PC-9 (cell line): ENCODE results near the gene TRIM6. TPM values are rescaled to one million over a fixed set of nuclear protein-coding genes. Genes with fewer than 3 reads are reported as not detected.

Experiments
- BruUV-seq: library from RNA; stranded (reverse); fragments of 400-500 nt; replicated peaks from 2 replicates; lab custom pipeline; 2021; lab: Mats Ljungman, UMichigan
- CTCF ChIA-PET: fragments of 300-600 bp; sonication (Branson Sonifier 250); formaldehyde crosslinking; loops from one replicate; lab custom pipeline; 2022; ENCODE audit warnings: antibody characterized with exemption; lab: Charles Lee
- POLR2A ChIA-PET: fragments of 300-600 bp; sonication (Branson Sonifier 250); formaldehyde crosslinking; loops from one replicate; lab custom pipeline; 2022; ENCODE audit warnings: antibody characterized with exemption; ENCODE audit not compliant: unreplicated experiment; lab: Charles Lee
- DNase-seq, 2 experiments: peaks; one replicate each; pipeline versions ENCODE4 v3.0.0 to v3.0.0-alpha.2; 2015 to 2022; ENCODE audit warnings: mixed read lengths in 1 of 2
- H2AFZ ChIP-seq: fragments of 200-600 bp; sonication (generic); 2 replicates; pipeline ENCODE4 v1.8.1; 2017; ENCODE audit warnings: antibody characterized with exemption
- H3F3A ChIP-seq: fragments of 200-600 bp; sonication (generic); 2 replicates; pipeline ENCODE4 v1.8.1; 2017; ENCODE audit warnings: antibody characterized with exemption, mild to moderate bottlenecking, low read depth; ENCODE audit not compliant: insufficient read depth
- H3K27ac ChIP-seq: fragments of 200-600 bp; sonication (generic); 2 replicates; pipeline ENCODE4 v1.6.1; 2016; ENCODE audit warnings: mixed run types
- H3K27me3 ChIP-seq: fragments of 200-600 bp; sonication (generic); 2 replicates; pipeline ENCODE4 v1.6.1; 2016; ENCODE audit warnings: low read depth, mixed run types; ENCODE audit not compliant: insufficient read depth
- H3K36me3 ChIP-seq: fragments of 200-600 bp; sonication (generic); 2 replicates; pipeline ENCODE4 v1.6.1; 2016; ENCODE audit warnings: low read depth, mixed run types
- H3K4me1 ChIP-seq: fragments of 200-600 bp; sonication (generic); replicated peaks from 2 replicates; pipeline ENCODE4 v1.6.1; 2016; ENCODE audit warnings: mixed run types; ENCODE audit not compliant: insufficient read depth
- H3K4me2 ChIP-seq: fragments of 200-600 bp; sonication (generic); 2 replicates; pipeline ENCODE4 v1.6.1; 2017; ENCODE audit warnings: mixed run types
- H3K4me3 ChIP-seq: fragments of 200-600 bp; sonication (generic); 2 replicates; pipeline ENCODE4 v1.6.1; 2016; ENCODE audit warnings: mixed run types
- H3K79me2 ChIP-seq: fragments of 200-600 bp; sonication (generic); 2 replicates; pipeline ENCODE4 v1.6.1; 2017; ENCODE audit warnings: low read depth, mixed run types
- H3K9me2 ChIP-seq: fragments of 200-600 bp; sonication (generic); 2 replicates; pipeline ENCODE4 v1.8.1; 2017; ENCODE audit warnings: mild to moderate bottlenecking; ENCODE audit not compliant: insufficient read depth
- H3K9me3 ChIP-seq: fragments of 200-600 bp; sonication (generic); 2 replicates; pipeline ENCODE4 v1.8.1; 2016; ENCODE audit warnings: low read depth; ENCODE audit not compliant: insufficient read depth
- H4K20me1 ChIP-seq: fragments of 200-600 bp; sonication (generic); 2 replicates; pipeline ENCODE4 v1.8.1; 2017; ENCODE audit not compliant: insufficient read depth
- CTCF ChIP-seq: fragments of 200-600 bp; sonication (generic); conservative IDR thresholded peaks from 2 replicates; pipeline ENCODE4 v1.6.1; 2017; ENCODE audit warnings: mixed run types, antibody characterized with exemption, mild to moderate bottlenecking, moderate library complexity
- EZH2 ChIP-seq: fragments of 200-600 bp; sonication (generic); IDR thresholded peaks from 2 replicates; pipeline ENCODE4 v1.8.0; 2017; ENCODE audit warnings: antibody characterized with exemption, low read depth
- intact Hi-C: fragments of 100-400 bp; cut with micrococcal nuclease; formaldehyde crosslinking; loops from one replicate; pipeline ENCODE4 v1.10.0; 2022; ENCODE audit not compliant: unreplicated experiment
- total RNA-seq: library from RNA; stranded (reverse); gene quantifications from 2 replicates; pipeline ENCODE4 v1.2.3, GENCODE V29; 2021

Gene TRIM6
- total RNA-seq, 1 experiment from 2014 or later = 3.9 TPM

- Histone ChIP-seq H3F3A (no peaks in the 10 kb centered on the region), H3K4me2 (no peak overlapping the region), H3K36me3 (no peaks in the 10 kb centered on the region), H3K4me3 (no peak overlapping the region), H3K9me2 (no peaks in the 10 kb centered on the region), H3K27ac (no peak overlapping the region), H4K20me1 (no peaks in the 10 kb centered on the region), H3K9me3 (no peaks in the 10 kb centered on the region), H3K79me2 (no peaks in the 10 kb centered on the region), H3K27me3 (no peaks in the 10 kb centered on the region), H3K4me1 (no peaks in the 10 kb centered on the region), H2AFZ (no peak overlapping the region)
- DNase-seq = no peak
- intact Hi-C loops = no loop called here
- BruUV-seq = no TSS peak
- ChIA-PET POLR2A (no interaction called here), CTCF (no interaction called here)
- TF ChIP-seq CTCF (no peak), EZH2 (no peak)
Observed at GRCh38 chr11:5631969-5632635, 35.7 kb downstream of the TRIM6 start.

- no peak overlapping the region for H3K4me3 ChIP-seq
- no peak for DNase-seq
- no peaks in the 10 kb centered on the region for H3K9me2 ChIP-seq
- no peaks in the 10 kb centered on the region for H4K20me1 ChIP-seq
- intact Hi-C loops = no loop called here
- CTCF ChIA-PET = no interaction called here
- H3F3A ChIP-seq = no peaks in the 10 kb centered on the region
- POLR2A ChIA-PET = no interaction called here
- no peaks in the 10 kb centered on the region for H3K79me2 ChIP-seq
- no peak overlapping the region for H3K27ac ChIP-seq
- H3K4me2 ChIP-seq = no peak overlapping the region
- H3K9me3 ChIP-seq = no peaks in the 10 kb centered on the region
- no peaks in the 10 kb centered on the region for H3K4me1 ChIP-seq
- no peak overlapping the region for H2AFZ ChIP-seq
- TF ChIP-seq EZH2 (no peak), CTCF (no peak)
- H3K27me3 ChIP-seq = no peaks in the 10 kb centered on the region
- H3K36me3 ChIP-seq = no peaks in the 10 kb centered on the region
- BruUV-seq = no TSS peak
Observed at GRCh38 chr11:5639953-5640352, 43.5 kb downstream of the TRIM6 start.

GRCh38 chr11:5643585-5643984, 47.1 kb downstream of the TRIM6 start:
- TF ChIP-seq EZH2 (no peak), CTCF (no peak)
- Histone ChIP-seq H3K79me2 (no peaks in the 10 kb centered on the region), H3K27me3 (no peaks in the 10 kb centered on the region), H3K4me2 (no peak overlapping the region), H3K27ac (no peak overlapping the region), H3K9me3 (no peaks in the 10 kb centered on the region), H4K20me1 (no peaks in the 10 kb centered on the region), H2AFZ (no peak overlapping the region), H3K4me3 (no peak overlapping the region), H3F3A (no peaks in the 10 kb centered on the region), H3K9me2 (no peaks in the 10 kb centered on the region), H3K4me1 (no peaks in the 10 kb centered on the region), H3K36me3 (no peaks in the 10 kb centered on the region)
- no TSS peak for BruUV-seq
- CTCF ChIA-PET = no interaction called here
- POLR2A ChIA-PET = no interaction called here
- DNase-seq = no peak
- intact Hi-C loops = no loop called here
